ENCODE measurements around the gene TSFM. TPM values are rescaled to one million over a fixed set of nuclear protein-coding genes. Genes with fewer than 3 reads are reported as not detected.

The TSFM gene
- total RNA-seq, 1 donor from 2014 or later, result 62.5 TPM

GRCh38 chr12:57762463-57762862, 20.1 kb upstream of the TSFM start:
- DNase-seq, result no peak
- Mint-ChIP-seq H3K27me3 (peaks cover 8% of the 10 kb centered on the region), H3K4me1 (peaks cover 39% of the 10 kb centered on the region), H3K27ac (no peak overlapping the region), H3K36me3 (ENCODE audit: low read depth) (peaks cover 34% of the 10 kb centered on the region), H3K9me3 (no peaks in the 10 kb centered on the region), H3K4me3 (no peak overlapping the region)
- intact Hi-C loops (cut with micrococcal nuclease), result no loop called here

- H3K36me3 Mint-ChIP-seq (ENCODE audit: low read depth), result peaks cover 38% of the 10 kb centered on the region
- peak overlapping the region; percentile 93 for H3K4me3 Mint-ChIP-seq
Measured at GRCh38 chr12:57763881-57764661, 18.5 kb upstream of the TSFM start.

GRCh38 chr12:57764662-57765002, 18.0 kb upstream of the TSFM start:
- H3K9me3 Mint-ChIP-seq, result no peaks in the 10 kb centered on the region

More at GRCh38 chr12:57763881-57764661, 18.5 kb upstream of the TSFM start:
- Mint-ChIP-seq H3K9me3 (no peaks in the 10 kb centered on the region), H3K27me3 (peaks cover 8% of the 10 kb centered on the region), H3K27ac (peak overlapping the region; percentile 53), H3K4me1 (peaks cover 39% of the 10 kb centered on the region)
- intact Hi-C loops (cut with micrococcal nuclease), result no loop called here
- DNase-seq, result no peak

GRCh38 chr12:57765003-57765697, 17.4 kb upstream of the TSFM start:
- H3K4me3 Mint-ChIP-seq, result peak overlapping the region; percentile 93

More at GRCh38 chr12:57764662-57765002, 18.0 kb upstream of the TSFM start:
- peaks cover 34% of the 10 kb centered on the region for H3K4me1 Mint-ChIP-seq
- peaks cover 38% of the 10 kb centered on the region for H3K36me3 Mint-ChIP-seq (ENCODE audit: low read depth)
- intact Hi-C loops (cut with micrococcal nuclease), result loop anchor here (1.0 kb wide), 1 partner anchor 8 kb away; no protein-coding TSS in a partner anchor
- H3K27me3 Mint-ChIP-seq, result peaks cover 8% of the 10 kb centered on the region
- no peak for DNase-seq
- peak overlapping the region; percentile 93 for H3K4me3 Mint-ChIP-seq
- peak overlapping the region; percentile 85 for H3K27ac Mint-ChIP-seq

GRCh38 chr12:57765698-57766463, 16.7 kb upstream of the TSFM start:
- Mint-ChIP-seq H3K9me3 (no peaks in the 10 kb centered on the region), H3K4me1 (peaks cover 38% of the 10 kb centered on the region), H3K36me3 (ENCODE audit: low read depth) (peaks cover 43% of the 10 kb centered on the region), H3K27ac (peak overlapping the region; percentile 85), H3K27me3 (peaks cover 8% of the 10 kb centered on the region), H3K4me3 (peak overlapping the region; percentile 93)
- intact Hi-C loops (cut with micrococcal nuclease), result loop anchor here (1.0 kb wide), 1 partner anchor 10 kb away; no protein-coding TSS in a partner anchor
- DNase-seq, result peak; percentile 69

More at GRCh38 chr12:57765003-57765697, 17.4 kb upstream of the TSFM start:
- H3K27me3 Mint-ChIP-seq, result peaks cover 8% of the 10 kb centered on the region
- H3K9me3 Mint-ChIP-seq, result no peaks in the 10 kb centered on the region
- intact Hi-C loops (cut with micrococcal nuclease), result loop anchor here (1.0 kb wide), 1 partner anchor 9 kb away; no protein-coding TSS in a partner anchor
- peak; percentile 88 for DNase-seq
- peaks cover 41% of the 10 kb centered on the region for H3K36me3 Mint-ChIP-seq (ENCODE audit: low read depth)
- peaks cover 36% of the 10 kb centered on the region for H3K4me1 Mint-ChIP-seq
- peak overlapping the region; percentile 85 for H3K27ac Mint-ChIP-seq

- peak within 1 kb of the TSS; percentile 46 for H3K27ac Mint-ChIP-seq
- peaks cover 42% of the 10 kb centered on the region for H3K4me1 Mint-ChIP-seq
- H3K36me3 Mint-ChIP-seq (ENCODE audit: low read depth), result peaks cover 45% of the 10 kb centered on the region
- H3K4me3 Mint-ChIP-seq, result peak within 1 kb of the TSS; percentile 93
- peak; percentile 71 for DNase-seq
- intact Hi-C loops (cut with micrococcal nuclease), result no loop called here
- H3K9me3 Mint-ChIP-seq, result no peaks in the 10 kb centered on the region
- H3K27me3 Mint-ChIP-seq, result peaks cover 8% of the 10 kb centered on the region
Measured at GRCh38 chr12:57766464-57767304, 15.9 kb upstream of the TSFM start, which contains the start of gene CYP27B1. Gene CYP27B1, minus strand, starts transcription at chr12:57767078. Its CDS starts 37 bp downstream, at chr12:57767041.

- peaks cover 44% of the 10 kb centered on the region for H3K4me1 Mint-ChIP-seq
- no peak overlapping the region for H3K27ac Mint-ChIP-seq
- intact Hi-C loops (cut with micrococcal nuclease), result no loop called here
- peaks cover 45% of the 10 kb centered on the region for H3K36me3 Mint-ChIP-seq (ENCODE audit: low read depth)
- H3K27me3 Mint-ChIP-seq, result peaks cover 8% of the 10 kb centered on the region
- no peak overlapping the region for H3K4me3 Mint-ChIP-seq
- DNase-seq, result no peak
- H3K9me3 Mint-ChIP-seq, result no peaks in the 10 kb centered on the region
Measured at GRCh38 chr12:57767305-57767698, 15.3 kb upstream of the TSFM start.

- no peak overlapping the region for H3K27ac Mint-ChIP-seq
- intact Hi-C loops (cut with micrococcal nuclease), result no loop called here
Measured at GRCh38 chr12:57767876-57768275, 14.7 kb upstream of the TSFM start.

GRCh38 chr12:57769594-57769993, 13.0 kb upstream of the TSFM start:
- Mint-ChIP-seq H3K36me3 (ENCODE audit: low read depth) (peaks cover 36% of the 10 kb centered on the region), H3K27ac (no peak overlapping the region), H3K9me3 (no peaks in the 10 kb centered on the region), H3K4me3 (peak overlapping the region; percentile 27), H3K27me3 (peaks cover 8% of the 10 kb centered on the region), H3K4me1 (peaks cover 35% of the 10 kb centered on the region)
- intact Hi-C loops (cut with micrococcal nuclease), result no loop called here
- DNase-seq, result no peak

More at GRCh38 chr12:57767876-57768275, 14.7 kb upstream of the TSFM start:
- peaks cover 8% of the 10 kb centered on the region for H3K27me3 Mint-ChIP-seq
- no peak for DNase-seq
- no peaks in the 10 kb centered on the region for H3K9me3 Mint-ChIP-seq
- H3K4me3 Mint-ChIP-seq, result no peak overlapping the region
- peaks cover 40% of the 10 kb centered on the region for H3K36me3 Mint-ChIP-seq (ENCODE audit: low read depth)
- H3K4me1 Mint-ChIP-seq, result peaks cover 45% of the 10 kb centered on the region

- intact Hi-C loops (cut with micrococcal nuclease), result no loop called here
- H3K27ac Mint-ChIP-seq, result peak overlapping the region; percentile 43
- H3K4me3 Mint-ChIP-seq, result peak overlapping the region; percentile 97
- H3K27me3 Mint-ChIP-seq, result peaks cover 7% of the 10 kb centered on the region
- H3K36me3 Mint-ChIP-seq (ENCODE audit: low read depth), result peaks cover 38% of the 10 kb centered on the region
- DNase-seq, result no peak
- no peaks in the 10 kb centered on the region for H3K9me3 Mint-ChIP-seq
- H3K4me1 Mint-ChIP-seq, result peaks cover 26% of the 10 kb centered on the region
Measured at GRCh38 chr12:57770734-57771133, 11.9 kb upstream of the TSFM start.

- peak; percentile 96 for DNase-seq
- Mint-ChIP-seq H3K36me3 (ENCODE audit: low read depth) (peaks cover 45% of the 10 kb centered on the region), H3K4me3 (peak overlapping the region; percentile 97), H3K4me1 (peaks cover 26% of the 10 kb centered on the region), H3K27me3 (peaks cover 4% of the 10 kb centered on the region), H3K27ac (peak overlapping the region; percentile 99), H3K9me3 (no peaks in the 10 kb centered on the region)
- intact Hi-C loops (cut with micrococcal nuclease), result no loop called here
Measured at GRCh38 chr12:57771236-57771872, 11.2 kb upstream of the TSFM start.

- H3K4me1 Mint-ChIP-seq, result peaks cover 20% of the 10 kb centered on the region
Measured at GRCh38 chr12:57771873-57772428, 10.6 kb upstream of the TSFM start, which contains the start of gene METTL1. Gene METTL1, minus strand, starts transcription at chr12:57772105. Its CDS starts 22 bp downstream, at chr12:57772083.

More at GRCh38 chr12:57771873-57772428, 10.6 kb upstream of the TSFM start, which contains the start of gene METTL1:
- H3K27ac Mint-ChIP-seq, result peak within 1 kb of the TSS; percentile 99
- peaks cover 47% of the 10 kb centered on the region for H3K36me3 Mint-ChIP-seq (ENCODE audit: low read depth)
- peak within 1 kb of the TSS; percentile 97 for H3K4me3 Mint-ChIP-seq
- DNase-seq, result peak; percentile 98
- intact Hi-C loops (cut with micrococcal nuclease), result loop anchor here (1.0 to 2.0 kb wide), 3 partner anchors 10 to 75 kb away; partner anchors contain the start of genes CDK4, CTDSP2 and TSFM
- no peaks in the 10 kb centered on the region for H3K27me3 Mint-ChIP-seq
- H3K9me3 Mint-ChIP-seq, result no peaks in the 10 kb centered on the region
